Neural cell (in vitro differentiated cells): ENCODE measurements around the gene TMED6. TPM values are rescaled to one million over a fixed set of nuclear protein-coding genes. Genes with fewer than 3 reads are reported as not detected.

Experiments used
- H2AFZ ChIP-seq: fragments of 200-600, 300-800 bp; sonication (generic), shearing (Covaris generic); 2 replicates; pipeline ENCODE4 v1.6.0; 2014; ENCODE audit warnings: low read depth, mild to moderate bottlenecking, antibody characterized with exemption, low read length, moderate library complexity
- H3F3A ChIP-seq: fragments of 200-600 bp; shearing (Covaris generic); 2 replicates; pipeline ENCODE4 v1.6.1; 2016; ENCODE audit warnings: mild to moderate bottlenecking, moderate library complexity, mixed read lengths, antibody characterized with exemption, low read length; ENCODE audit not compliant: insufficient read depth, poor library complexity, severe bottlenecking
- H3K27ac ChIP-seq: fragments of 200-600, 300-800 bp; sonication (generic), shearing (Covaris generic); 2 replicates; pipeline ENCODE4 v1.5.1; 2014; ENCODE audit warnings: mild to moderate bottlenecking, low read length, moderate library complexity
- H3K27me3 ChIP-seq: fragments of 300-800, 200-600 bp; sonication (generic), shearing (Covaris generic); 2 replicates; pipeline ENCODE4 v1.6.0; 2014; ENCODE audit warnings: mild to moderate bottlenecking, low read depth, low read length, moderate library complexity; ENCODE audit not compliant: insufficient read depth
- H3K36me3 ChIP-seq: fragments of 300-800, 200-600 bp; sonication (generic), shearing (Covaris generic); 2 replicates; pipeline ENCODE4 v1.5.1; 2014; ENCODE audit warnings: mild to moderate bottlenecking, antibody characterized with exemption, low read length, moderate library complexity; ENCODE audit not compliant: insufficient read depth
- H3K4me2 ChIP-seq: fragments of 300-800, 200-600 bp; sonication (generic), shearing (Covaris generic); 2 replicates; pipeline ENCODE4 v1.6.0; 2014; ENCODE audit warnings: mild to moderate bottlenecking, low read length
- H3K4me3 ChIP-seq: fragments of 300-800, 200-600 bp; sonication (generic), shearing (Covaris generic); 2 replicates; pipeline ENCODE4 v1.5.1; 2014; ENCODE audit warnings: mild to moderate bottlenecking, low read length, moderate library complexity
- H3K79me2 ChIP-seq: fragments of 200-600 bp; shearing (Covaris generic); replicated peaks from 2 replicates; pipeline ENCODE4 v1.6.0; 2014; ENCODE audit warnings: mild to moderate bottlenecking, low read length, moderate library complexity; ENCODE audit not compliant: insufficient read depth
- H3K9ac ChIP-seq: fragments of 300-800, 200-600 bp; sonication (generic), shearing (Covaris generic); 2 replicates; pipeline ENCODE4 v1.6.1; 2016; ENCODE audit warnings: mild to moderate bottlenecking, low read length, mixed read lengths
- H3K9me2 ChIP-seq: fragments of 200-600 bp; shearing (Covaris generic); 2 replicates; pipeline ENCODE4 v1.6.1; 2016; ENCODE audit warnings: mild to moderate bottlenecking, low read length, mixed read lengths; ENCODE audit not compliant: insufficient read depth
- H3K9me3 ChIP-seq: fragments of 200-600, 300-800 bp; sonication (generic), shearing (Covaris generic); 2 replicates; pipeline ENCODE4 v1.6.1; 2016; ENCODE audit warnings: mild to moderate bottlenecking, mixed run types, low read length, moderate library complexity, mixed read lengths
- H4K20me1 ChIP-seq: fragments of 200-600 bp; shearing (Covaris generic); 2 replicates; pipeline ENCODE4 v1.6.1; 2016; ENCODE audit warnings: mild to moderate bottlenecking, mixed run types; ENCODE audit not compliant: insufficient read depth
- EP300 ChIP-seq: fragments of 450-650 bp; conservative IDR thresholded peaks from 2 replicates; pipeline ENCODE4 v1.6.1; 2014; ENCODE audit warnings: antibody characterized with exemption, mild to moderate bottlenecking, moderate library complexity; ENCODE audit not compliant: poor library complexity, severe bottlenecking
- EZH2 ChIP-seq: fragments of 200-600, 300-800 bp; shearing (Covaris generic), sonication (generic); IDR thresholded peaks from 2 replicates; pipeline ENCODE4 v1.6.1; 2014; ENCODE audit warnings: antibody characterized with exemption, low read length, borderline replicate concordance, mild to moderate bottlenecking; ENCODE audit not compliant: insufficient read depth, poor library complexity, severe bottlenecking
- MXI1 ChIP-seq: fragments of 450-650 bp; conservative IDR thresholded peaks from 2 replicates; pipeline ENCODE4 v1.6.1; 2014; ENCODE audit warnings: antibody characterized with exemption, mild to moderate bottlenecking; ENCODE audit not compliant: poor library complexity, severe bottlenecking
- POLR2AphosphoS5 ChIP-seq: IDR thresholded peaks from 2 replicates; pipeline ENCODE4 v1.6.1; 2012
- RAD21 ChIP-seq: fragments of 450-650 bp; conservative IDR thresholded peaks from 2 replicates; pipeline ENCODE4 v1.6.1; 2014; ENCODE audit warnings: antibody characterized with exemption, mild to moderate bottlenecking, moderate library complexity
- SMC3 ChIP-seq: fragments of 450-650 bp; conservative IDR thresholded peaks from 2 replicates; pipeline ENCODE4 v1.6.1; 2014; ENCODE audit warnings: antibody characterized with exemption, mild to moderate bottlenecking, moderate library complexity; ENCODE audit not compliant: poor library complexity
- TAF1 ChIP-seq: IDR thresholded peaks from 2 replicates; pipeline ENCODE4 v1.6.1; 2012; ENCODE audit warnings: low read depth
- polyA plus RNA-seq: library from polyadenylated mRNA; depleted of rRNA; stranded (reverse); fragments of >200 nt; gene quantifications from 2 replicates; pipeline ENCODE4 v1.2.3, GENCODE V29; 2014
- TF ChIP-seq, protein P1 (sequence below): IDR thresholded peaks from 2 replicates; pipeline ENCODE4 v1.6.1; 2012; ENCODE audit warnings: borderline replicate concordance
- TF ChIP-seq, protein P2 (sequence below): fragments of 450-650 bp; IDR thresholded peaks from 2 replicates; pipeline ENCODE4 v1.5.1; 2014; ENCODE audit warnings: antibody characterized with exemption, mild to moderate bottlenecking, moderate library complexity; ENCODE audit not compliant: poor library complexity, severe bottlenecking

TMED6 gene
- polyA plus RNA-seq, 1 donor from 2014 or later, result not detected

DNA sequence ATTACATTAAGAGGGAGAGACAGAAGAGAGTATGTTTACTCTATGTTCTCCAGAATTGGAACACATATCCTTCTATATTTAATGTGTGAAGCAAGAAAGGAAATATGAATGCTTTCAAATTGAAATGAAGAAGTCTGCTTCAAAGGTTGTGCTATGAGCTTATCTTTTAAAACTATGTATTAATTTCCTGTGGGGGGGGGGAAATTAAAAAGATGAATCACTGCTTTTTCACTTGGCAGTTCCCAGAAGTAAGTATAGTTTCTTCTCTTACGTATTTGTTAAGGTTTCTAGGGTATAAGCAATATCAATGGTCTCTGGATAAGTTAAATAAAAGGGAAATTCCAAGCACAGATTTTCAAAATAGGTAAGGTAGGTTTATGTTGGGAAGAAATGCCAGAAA lies 27.2 kb upstream of the TMED6 start:
- no peak overlapping the region for H3K4me3 ChIP-seq
- no peaks in the 10 kb centered on the region for H3K27me3 ChIP-seq
- no peaks in the 10 kb centered on the region for H3K9me2 ChIP-seq
- peaks cover 4% of the 10 kb centered on the region for H3K79me2 ChIP-seq
- no peaks in the 10 kb centered on the region for H4K20me1 ChIP-seq
- no peaks in the 10 kb centered on the region for H3K36me3 ChIP-seq
- no peak overlapping the region for H3K4me2 ChIP-seq
- no peak overlapping the region for H2AFZ ChIP-seq
- no peak overlapping the region for H3K9ac ChIP-seq
- no peaks in the 10 kb centered on the region for H3K9me3 ChIP-seq
- H3K27ac ChIP-seq, result no peak overlapping the region
- H3F3A ChIP-seq, result no peaks in the 10 kb centered on the region
- TF ChIP-seq, protein P1, sequence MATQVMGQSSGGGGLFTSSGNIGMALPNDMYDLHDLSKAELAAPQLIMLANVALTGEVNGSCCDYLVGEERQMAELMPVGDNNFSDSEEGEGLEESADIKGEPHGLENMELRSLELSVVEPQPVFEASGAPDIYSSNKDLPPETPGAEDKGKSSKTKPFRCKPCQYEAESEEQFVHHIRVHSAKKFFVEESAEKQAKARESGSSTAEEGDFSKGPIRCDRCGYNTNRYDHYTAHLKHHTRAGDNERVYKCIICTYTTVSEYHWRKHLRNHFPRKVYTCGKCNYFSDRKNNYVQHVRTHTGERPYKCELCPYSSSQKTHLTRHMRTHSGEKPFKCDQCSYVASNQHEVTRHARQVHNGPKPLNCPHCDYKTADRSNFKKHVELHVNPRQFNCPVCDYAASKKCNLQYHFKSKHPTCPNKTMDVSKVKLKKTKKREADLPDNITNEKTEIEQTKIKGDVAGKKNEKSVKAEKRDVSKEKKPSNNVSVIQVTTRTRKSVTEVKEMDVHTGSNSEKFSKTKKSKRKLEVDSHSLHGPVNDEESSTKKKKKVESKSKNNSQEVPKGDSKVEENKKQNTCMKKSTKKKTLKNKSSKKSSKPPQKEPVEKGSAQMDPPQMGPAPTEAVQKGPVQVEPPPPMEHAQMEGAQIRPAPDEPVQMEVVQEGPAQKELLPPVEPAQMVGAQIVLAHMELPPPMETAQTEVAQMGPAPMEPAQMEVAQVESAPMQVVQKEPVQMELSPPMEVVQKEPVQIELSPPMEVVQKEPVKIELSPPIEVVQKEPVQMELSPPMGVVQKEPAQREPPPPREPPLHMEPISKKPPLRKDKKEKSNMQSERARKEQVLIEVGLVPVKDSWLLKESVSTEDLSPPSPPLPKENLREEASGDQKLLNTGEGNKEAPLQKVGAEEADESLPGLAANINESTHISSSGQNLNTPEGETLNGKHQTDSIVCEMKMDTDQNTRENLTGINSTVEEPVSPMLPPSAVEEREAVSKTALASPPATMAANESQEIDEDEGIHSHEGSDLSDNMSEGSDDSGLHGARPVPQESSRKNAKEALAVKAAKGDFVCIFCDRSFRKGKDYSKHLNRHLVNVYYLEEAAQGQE, result no peak
- TF ChIP-seq SMC3 (no peak), POLR2AphosphoS5 (no peak), EP300 (no peak), RAD21 (no peak), TAF1 (no peak), EZH2 (no peak)
- TF ChIP-seq, protein P2, sequence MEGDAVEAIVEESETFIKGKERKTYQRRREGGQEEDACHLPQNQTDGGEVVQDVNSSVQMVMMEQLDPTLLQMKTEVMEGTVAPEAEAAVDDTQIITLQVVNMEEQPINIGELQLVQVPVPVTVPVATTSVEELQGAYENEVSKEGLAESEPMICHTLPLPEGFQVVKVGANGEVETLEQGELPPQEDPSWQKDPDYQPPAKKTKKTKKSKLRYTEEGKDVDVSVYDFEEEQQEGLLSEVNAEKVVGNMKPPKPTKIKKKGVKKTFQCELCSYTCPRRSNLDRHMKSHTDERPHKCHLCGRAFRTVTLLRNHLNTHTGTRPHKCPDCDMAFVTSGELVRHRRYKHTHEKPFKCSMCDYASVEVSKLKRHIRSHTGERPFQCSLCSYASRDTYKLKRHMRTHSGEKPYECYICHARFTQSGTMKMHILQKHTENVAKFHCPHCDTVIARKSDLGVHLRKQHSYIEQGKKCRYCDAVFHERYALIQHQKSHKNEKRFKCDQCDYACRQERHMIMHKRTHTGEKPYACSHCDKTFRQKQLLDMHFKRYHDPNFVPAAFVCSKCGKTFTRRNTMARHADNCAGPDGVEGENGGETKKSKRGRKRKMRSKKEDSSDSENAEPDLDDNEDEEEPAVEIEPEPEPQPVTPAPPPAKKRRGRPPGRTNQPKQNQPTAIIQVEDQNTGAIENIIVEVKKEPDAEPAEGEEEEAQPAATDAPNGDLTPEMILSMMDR, result no peak

DNA sequence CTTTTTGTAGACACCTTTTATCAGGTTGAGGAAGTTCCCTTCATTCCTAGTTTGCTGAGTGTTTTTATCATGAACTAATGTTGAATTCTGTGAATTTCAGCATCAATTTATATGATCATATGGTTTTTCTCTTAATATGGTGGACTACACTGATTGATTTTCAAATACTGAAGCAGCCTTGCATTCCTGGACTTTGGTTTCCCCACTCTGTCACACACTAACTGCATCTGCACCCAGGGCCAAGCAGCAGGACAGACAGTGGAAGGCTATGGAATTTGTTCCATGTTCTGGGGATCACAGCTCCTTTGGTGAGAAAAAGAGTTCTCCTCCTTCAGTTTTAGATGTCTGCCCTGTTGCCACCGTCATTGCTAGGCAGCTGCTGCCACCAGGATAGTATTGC lies 26.4 kb upstream of the TMED6 start:
- no peak overlapping the region for H3K9ac ChIP-seq
- TF ChIP-seq, protein P1, result no peak
- TF ChIP-seq EP300, result no peak
- no peak for TF ChIP-seq SMC3
- no peak for TF ChIP-seq MXI1
- TF ChIP-seq EZH2, result no peak
- TF ChIP-seq TAF1, result no peak
- TF ChIP-seq POLR2AphosphoS5, result no peak
- TF ChIP-seq, protein P2, result no peak
- TF ChIP-seq RAD21, result no peak

More for the DNA sequence above, 26.4 kb upstream of the TMED6 start:
- Histone ChIP-seq H2AFZ (no peak overlapping the region), H3K27me3 (no peaks in the 10 kb centered on the region), H3K79me2 (no peaks in the 10 kb centered on the region), H3K36me3 (no peaks in the 10 kb centered on the region), H3K27ac (no peak overlapping the region), H3K9me3 (no peaks in the 10 kb centered on the region), H3K4me3 (no peak overlapping the region), H3K4me2 (no peak overlapping the region), H3K9me2 (no peaks in the 10 kb centered on the region), H3F3A (no peaks in the 10 kb centered on the region), H4K20me1 (no peaks in the 10 kb centered on the region)
